ENCODE data around the gene SUSD3.
A peak's percentile ranks its signal among the peaks of the same experiment; 100 is the strongest.

The SUSD3 gene

DNA sequence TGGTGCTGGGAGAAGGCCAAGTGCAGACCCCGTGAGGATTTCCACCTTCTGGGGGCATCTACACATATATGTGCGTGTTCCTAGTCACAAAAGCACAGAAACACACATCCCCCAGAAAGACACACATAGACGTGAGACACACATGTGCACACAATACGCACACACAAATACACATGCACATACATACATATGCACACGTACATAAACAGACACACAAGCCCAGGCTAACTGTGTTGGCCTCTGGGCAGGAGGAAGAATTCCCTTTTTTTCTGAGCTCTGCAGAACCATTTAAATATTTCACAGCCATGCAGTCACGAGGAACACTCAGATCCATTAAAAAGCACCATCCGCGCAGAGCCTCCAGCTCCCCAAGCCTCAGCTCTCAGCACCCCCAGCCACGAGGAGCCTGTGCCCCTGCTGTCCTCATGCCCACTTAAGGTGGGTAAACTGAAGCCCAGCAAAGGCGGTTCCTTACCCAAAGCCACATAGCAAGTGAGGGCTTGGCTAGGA is 70.3 kb downstream of the SUSD3 start:
- H3K4me3 ChIP-seq (ENCODE audit: low read depth, low read length), result no peak overlapping the region
- no peak for DNase-seq (ENCODE audit: low read depth)
- TF ChIP-seq, protein P1, sequence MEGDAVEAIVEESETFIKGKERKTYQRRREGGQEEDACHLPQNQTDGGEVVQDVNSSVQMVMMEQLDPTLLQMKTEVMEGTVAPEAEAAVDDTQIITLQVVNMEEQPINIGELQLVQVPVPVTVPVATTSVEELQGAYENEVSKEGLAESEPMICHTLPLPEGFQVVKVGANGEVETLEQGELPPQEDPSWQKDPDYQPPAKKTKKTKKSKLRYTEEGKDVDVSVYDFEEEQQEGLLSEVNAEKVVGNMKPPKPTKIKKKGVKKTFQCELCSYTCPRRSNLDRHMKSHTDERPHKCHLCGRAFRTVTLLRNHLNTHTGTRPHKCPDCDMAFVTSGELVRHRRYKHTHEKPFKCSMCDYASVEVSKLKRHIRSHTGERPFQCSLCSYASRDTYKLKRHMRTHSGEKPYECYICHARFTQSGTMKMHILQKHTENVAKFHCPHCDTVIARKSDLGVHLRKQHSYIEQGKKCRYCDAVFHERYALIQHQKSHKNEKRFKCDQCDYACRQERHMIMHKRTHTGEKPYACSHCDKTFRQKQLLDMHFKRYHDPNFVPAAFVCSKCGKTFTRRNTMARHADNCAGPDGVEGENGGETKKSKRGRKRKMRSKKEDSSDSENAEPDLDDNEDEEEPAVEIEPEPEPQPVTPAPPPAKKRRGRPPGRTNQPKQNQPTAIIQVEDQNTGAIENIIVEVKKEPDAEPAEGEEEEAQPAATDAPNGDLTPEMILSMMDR (IDR thresholded peaks at IDR 0.05; ENCODE audit: insufficient read depth, low read depth, low read length, missing control alignments), result no peak

DNA sequence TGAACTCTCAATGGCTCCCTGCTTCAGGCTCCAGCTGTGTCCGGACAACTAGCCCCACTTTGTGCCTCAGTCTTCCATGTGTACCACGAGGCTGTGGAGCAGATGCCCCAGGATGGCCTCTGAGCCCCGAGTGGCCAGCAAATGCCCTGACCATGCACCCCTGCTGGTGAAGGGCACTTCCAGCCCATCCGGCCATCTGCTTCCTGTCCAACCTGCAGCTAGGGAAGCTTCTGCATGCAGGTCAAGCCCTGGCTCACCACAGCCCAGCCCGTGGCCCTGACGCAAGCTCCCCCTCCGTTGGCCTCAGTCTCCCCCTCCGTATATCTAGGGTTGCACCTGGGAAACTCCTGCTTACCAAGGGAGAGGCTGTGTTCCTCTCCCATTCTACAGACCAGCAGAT is 70.8 kb downstream of the SUSD3 start:
- no peak overlapping the region for H3K4me3 ChIP-seq (ENCODE audit: low read depth, low read length)
- DNase-seq (ENCODE audit: low read depth), result no peak
- TF ChIP-seq, protein P1 (IDR thresholded peaks at IDR 0.05; ENCODE audit: insufficient read depth, low read depth, low read length, missing control alignments), result no peak

DNA sequence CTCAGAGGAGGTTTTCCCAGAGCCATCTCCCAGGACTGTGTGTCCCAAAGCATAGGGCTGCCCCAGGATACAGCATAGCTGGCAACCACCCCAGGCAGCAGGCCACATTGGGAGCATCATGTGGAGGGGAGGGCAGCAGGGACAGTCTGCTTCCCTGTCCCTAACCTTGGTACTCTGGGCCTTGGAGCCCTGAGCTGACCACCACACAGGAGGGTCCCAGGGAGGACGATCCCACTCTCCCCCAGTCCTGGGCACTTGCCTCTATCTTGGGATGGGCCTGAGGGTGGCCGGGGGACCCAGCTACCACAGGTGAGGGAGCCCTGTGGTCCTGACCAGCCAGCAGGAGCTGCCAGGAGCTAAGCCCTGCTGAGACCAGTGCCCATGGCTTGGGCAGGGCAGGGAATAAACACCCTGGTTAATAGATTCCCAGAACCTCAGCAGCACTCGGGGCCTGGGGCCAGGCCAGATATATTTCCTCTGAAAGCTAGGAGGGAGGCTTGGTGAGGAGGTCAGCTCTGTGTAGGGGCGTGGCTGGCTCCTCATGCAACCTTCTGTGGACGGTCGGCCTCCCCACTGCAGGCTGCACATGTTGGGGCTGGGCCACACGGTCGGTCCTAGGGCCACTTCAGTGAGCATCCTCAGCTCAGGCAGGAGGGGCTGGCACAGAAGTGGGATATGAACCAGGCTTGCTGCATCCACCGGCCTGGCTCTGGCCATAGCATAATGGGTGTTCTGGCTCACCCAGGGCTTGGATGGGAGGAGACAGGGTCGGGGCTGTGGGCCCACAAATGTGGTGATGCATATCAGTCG is 71.4 kb downstream of the SUSD3 start:
- no peak for DNase-seq (ENCODE audit: low read depth)
- H3K4me3 ChIP-seq (ENCODE audit: low read depth, low read length), result no peak overlapping the region
- TF ChIP-seq, protein P1 (IDR thresholded peaks at IDR 0.05; ENCODE audit: insufficient read depth, low read depth, low read length, missing control alignments), result no peak

DNA sequence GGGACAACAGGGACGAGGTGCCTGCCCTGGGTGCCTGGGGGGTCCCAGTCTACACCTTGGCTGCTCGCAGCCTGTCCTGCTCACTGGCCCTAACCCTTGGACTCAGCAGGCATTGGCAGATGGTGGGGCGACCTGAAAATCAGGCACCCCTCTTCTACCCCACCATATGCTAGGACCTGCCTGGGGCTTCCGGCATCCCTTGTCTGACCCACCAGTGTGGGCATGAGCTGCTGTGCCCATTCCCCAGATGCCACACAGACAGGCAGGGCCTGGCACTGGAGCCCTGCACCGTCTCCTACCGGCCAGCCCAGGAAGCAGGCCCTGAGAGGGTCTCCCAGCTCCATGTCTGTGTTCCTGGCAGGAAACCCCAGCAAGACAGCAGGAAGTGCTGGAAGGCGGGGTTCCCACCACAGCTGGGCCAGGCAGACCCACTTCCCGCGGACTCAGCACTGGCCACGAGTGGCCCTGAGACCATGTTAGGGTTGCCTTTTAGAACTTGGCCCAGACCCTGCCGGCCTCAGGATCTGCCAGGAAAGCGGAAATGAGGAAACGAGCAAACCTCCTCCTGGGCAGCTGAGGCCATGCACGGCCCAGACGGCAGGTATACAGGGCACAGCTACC is 72.5 kb downstream of the SUSD3 start:
- no peak for DNase-seq (ENCODE audit: low read depth)
- TF ChIP-seq, protein P1 (IDR thresholded peaks at IDR 0.05; ENCODE audit: insufficient read depth, low read depth, low read length, missing control alignments), result no peak
- H3K4me3 ChIP-seq (ENCODE audit: low read depth, low read length), result no peak overlapping the region

DNA sequence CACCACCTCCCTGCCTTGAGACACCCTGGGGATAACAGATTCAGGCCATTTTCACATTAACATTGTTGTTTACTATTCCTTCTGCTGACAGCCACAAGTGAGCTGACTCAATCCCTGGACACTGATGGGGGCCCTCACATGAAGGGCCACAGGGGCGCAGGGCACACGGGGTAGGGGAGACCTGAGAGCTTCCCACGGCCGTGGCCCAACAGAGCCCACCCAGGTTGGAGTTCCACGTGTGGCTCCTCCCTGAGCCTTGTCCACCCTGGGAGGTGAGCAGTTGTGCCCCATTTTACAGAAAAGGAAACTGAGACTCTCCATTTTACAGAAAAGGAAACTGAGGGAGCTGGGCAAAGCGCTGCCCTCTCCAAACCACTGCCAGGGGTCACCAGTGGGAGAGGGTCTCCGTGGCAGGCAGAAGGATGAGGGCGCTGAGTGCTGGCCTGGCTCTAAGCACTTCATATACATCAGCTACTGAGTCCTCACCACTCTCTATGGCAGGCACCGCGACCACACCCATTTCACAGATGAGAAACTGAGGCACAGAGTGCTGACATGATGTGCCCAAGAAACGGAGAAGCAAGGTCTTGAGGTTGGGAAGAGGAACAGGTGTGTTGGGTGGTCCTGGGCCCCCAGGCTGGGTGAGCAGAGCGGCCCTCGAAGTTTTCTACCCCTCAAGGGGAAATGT is 73.2 kb downstream of the SUSD3 start:
- TF ChIP-seq, protein P1 (IDR thresholded peaks at IDR 0.05; ENCODE audit: insufficient read depth, low read depth, low read length, missing control alignments), result no peak
- no peak for DNase-seq (ENCODE audit: low read depth)
- H3K4me3 ChIP-seq (ENCODE audit: low read depth, low read length), result no peak overlapping the region

DNA sequence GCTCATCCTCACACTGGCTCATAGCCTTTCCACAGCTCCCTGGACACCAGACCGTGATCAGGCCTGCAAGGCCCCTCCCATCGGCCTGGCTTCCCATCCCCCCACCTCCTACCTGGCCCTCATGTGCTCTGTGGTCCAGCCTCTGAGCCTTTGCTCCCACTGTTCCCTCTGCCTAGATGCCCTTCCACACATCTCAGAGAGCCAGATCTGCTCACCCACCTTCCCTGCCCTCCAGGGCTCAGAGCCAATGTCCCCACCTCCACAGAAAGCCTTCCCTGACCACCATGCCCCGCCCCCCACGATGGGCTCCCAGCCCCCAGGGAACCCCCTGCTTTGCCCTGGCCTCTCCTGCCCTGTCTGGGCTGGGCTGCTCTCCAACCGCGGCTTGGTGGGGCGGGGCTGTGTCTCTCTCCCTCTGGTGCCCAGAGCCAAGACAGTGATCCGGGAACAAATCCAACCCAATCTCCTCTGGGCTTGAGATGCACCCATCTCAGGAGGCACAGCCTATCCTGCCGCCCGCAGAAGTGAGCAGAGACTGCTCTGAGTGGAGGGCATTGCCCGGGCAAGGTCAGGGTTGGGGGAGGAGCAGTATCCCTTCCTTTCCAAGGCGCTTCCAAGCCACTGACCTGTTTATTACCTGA is 73.9 kb downstream of the SUSD3 start:
- H3K4me3 ChIP-seq (ENCODE audit: low read depth, low read length), result peak overlapping the region; percentile 76

More for the DNA sequence above, 73.9 kb downstream of the SUSD3 start:
- TF ChIP-seq, protein P1 (IDR thresholded peaks at IDR 0.05; ENCODE audit: insufficient read depth, low read depth, low read length, missing control alignments), result no peak
- no peak for DNase-seq (ENCODE audit: low read depth)

Measured in GM12865 (cell line).